Prostate gland (tissue), 2 donors: ENCODE data around the gene TBX2.
"Not testable (repeated sequence)": the region's sequence is repeated elsewhere in the genome, so short reads cannot be mapped to it uniquely, and the experiment has no call there.

Experiments
- POLR2A ChIP-seq: fragments of 450-650 bp; IDR thresholded peaks from one replicate; pipeline ENCODE4 v1.6.1; 2016; ENCODE audit warnings: antibody characterized with exemption, mild to moderate bottlenecking
- POLR2AphosphoS5 ChIP-seq: sonication (generic); formaldehyde crosslinking; IDR thresholded peaks from one replicate; pipeline ENCODE4 v1.6.1; 2017; ENCODE audit warnings: antibody characterized with exemption
- TF ChIP-seq, protein P1 (sequence below), 4 experiments: fragments of 200-600 bp in 2 of 4; fragments of 450-650 bp in 2 of 4; sonication (generic) in 2 of 4; IDR thresholded peaks; 1 replicate in 3 of 4; 2 replicates in 1 of 4; pipeline ENCODE4 v1.5.1; 2016 to 2019; ENCODE audit warnings: antibody characterized with exemption in 4 of 4, mild to moderate bottlenecking in 2 of 4, moderate library complexity in 2 of 4

DNA sequence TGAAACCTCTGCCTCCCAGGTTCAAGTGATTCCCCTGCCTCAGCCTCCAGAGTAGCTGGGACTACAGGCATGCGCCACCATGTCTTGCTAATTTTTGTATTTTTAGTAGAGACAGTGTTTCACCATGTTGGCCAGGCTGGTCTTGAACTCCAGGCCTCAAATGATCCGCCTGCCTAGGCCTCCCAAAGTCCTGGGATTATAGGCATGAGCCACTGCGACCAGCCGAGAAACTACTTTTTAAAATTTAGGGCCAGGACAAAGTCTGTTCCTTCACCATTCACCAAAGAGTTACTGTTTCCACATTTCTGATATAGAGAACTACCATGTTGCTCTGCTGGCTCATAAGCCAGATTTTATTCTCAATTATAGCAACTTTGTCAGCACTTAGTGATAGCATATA lies 49.5 kb downstream of the TBX2 start:
- TF ChIP-seq, protein P1, sequence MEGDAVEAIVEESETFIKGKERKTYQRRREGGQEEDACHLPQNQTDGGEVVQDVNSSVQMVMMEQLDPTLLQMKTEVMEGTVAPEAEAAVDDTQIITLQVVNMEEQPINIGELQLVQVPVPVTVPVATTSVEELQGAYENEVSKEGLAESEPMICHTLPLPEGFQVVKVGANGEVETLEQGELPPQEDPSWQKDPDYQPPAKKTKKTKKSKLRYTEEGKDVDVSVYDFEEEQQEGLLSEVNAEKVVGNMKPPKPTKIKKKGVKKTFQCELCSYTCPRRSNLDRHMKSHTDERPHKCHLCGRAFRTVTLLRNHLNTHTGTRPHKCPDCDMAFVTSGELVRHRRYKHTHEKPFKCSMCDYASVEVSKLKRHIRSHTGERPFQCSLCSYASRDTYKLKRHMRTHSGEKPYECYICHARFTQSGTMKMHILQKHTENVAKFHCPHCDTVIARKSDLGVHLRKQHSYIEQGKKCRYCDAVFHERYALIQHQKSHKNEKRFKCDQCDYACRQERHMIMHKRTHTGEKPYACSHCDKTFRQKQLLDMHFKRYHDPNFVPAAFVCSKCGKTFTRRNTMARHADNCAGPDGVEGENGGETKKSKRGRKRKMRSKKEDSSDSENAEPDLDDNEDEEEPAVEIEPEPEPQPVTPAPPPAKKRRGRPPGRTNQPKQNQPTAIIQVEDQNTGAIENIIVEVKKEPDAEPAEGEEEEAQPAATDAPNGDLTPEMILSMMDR (IDR thresholded peaks at IDR 0.05): not testable (repeated sequence)
- not testable (repeated sequence) for TF ChIP-seq POLR2AphosphoS5, POLR2A
